SK-N-SH treated with all-trans-retinoic acid at 6 μM for 48 hours (cell line): ENCODE results near the gene ORM2.

ENCODE experiments used
- ARNTL ChIP-seq: fragments of 450-650 bp; formaldehyde crosslinking; IDR thresholded peaks from 2 replicates; pipeline ENCODE4 v1.5.0; 2020; ENCODE audit warnings: low read depth, mild to moderate bottlenecking, moderate library complexity, borderline replicate concordance
- RARB ChIP-seq: fragments of 250-450 bp; sonication (Bioruptor Pico); IDR thresholded peaks from 2 replicates; pipeline ENCODE4 v1.8.0; 2021; ENCODE audit warnings: mild to moderate bottlenecking, moderate library complexity

DNA sequence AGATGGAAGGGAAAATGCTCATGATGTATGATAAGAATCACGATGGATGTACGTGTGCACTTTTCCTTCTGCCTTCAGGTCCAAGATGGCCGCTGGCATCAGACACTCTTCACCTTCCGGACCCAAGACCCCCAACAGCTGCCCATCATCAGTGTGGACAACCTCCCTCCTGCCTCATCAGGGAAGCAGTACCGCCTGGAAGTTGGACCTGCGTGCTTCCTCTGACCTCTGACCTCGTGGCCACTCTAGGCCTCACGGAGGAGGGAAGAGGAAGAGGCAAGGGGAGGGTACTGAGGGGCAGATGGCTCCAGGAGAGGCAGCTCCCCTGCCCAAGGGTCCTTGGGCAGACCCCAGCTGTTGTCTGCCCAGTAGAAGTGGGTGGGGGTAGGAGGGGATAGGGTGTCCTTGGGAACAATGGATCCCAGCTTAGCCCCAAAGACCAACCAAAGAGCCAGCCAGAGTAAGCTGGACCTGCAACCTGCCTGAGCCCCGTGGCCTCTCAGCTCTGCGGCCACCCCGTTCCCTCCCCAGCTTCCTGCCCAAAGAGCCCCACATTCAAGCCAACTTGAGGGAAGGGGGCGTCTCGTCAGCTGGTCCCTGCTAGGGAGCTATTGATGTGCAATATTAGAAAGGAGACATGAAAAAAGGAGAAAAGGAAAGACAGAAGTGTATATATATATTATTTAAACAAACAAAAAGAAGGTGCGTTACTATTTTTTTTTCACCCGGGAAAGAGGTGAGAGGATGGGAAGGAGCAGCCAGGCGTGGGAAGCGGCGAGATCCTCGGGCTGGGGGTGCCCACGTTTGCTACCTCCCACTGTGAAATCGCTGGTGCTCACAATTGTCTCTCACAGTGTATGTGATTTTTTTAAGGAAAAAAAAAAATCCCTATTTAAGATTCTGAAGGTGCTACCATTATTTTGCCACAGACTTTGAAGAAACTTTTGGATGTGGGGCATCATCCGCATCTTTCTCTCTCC lies 18.9 kb upstream of the ORM2 start:
- TF ChIP-seq RARB (CRISPR knock-in tag) (no peak), ARNTL (CRISPR knock-in tag) (no peak)
